Thymus (tissue), 11 donors: ENCODE measurements around the gene EHD2. TPM values are rescaled to one million over a fixed set of nuclear protein-coding genes. Genes with fewer than 3 reads are reported as not detected.

ENCODE experiments used
- DNase-seq, 9 donors: peaks; one replicate each; pipeline ENCODE4 v3.0.0-alpha.2; 2013; ENCODE audit warnings: low spot score in 9 of 9, low read depth in 6 of 9, missing footprints in 1 of 9
- H3K27ac ChIP-seq, 2 donors: one replicate each; pipeline ENCODE4 v1.5.1; 2013; ENCODE audit warnings: control low read depth in 1 of 2, low read depth in 1 of 2, low read length in 1 of 2, mild to moderate bottlenecking in 1 of 2, moderate library complexity in 1 of 2
- H3K27me3 ChIP-seq, 2 donors: one replicate each; pipeline ENCODE4 v1.5.1; 2013; ENCODE audit warnings: low read length in 1 of 2; ENCODE audit not compliant: control insufficient read depth in 2 of 2, insufficient read depth in 1 of 2
- H3K36me3 ChIP-seq, 2 donors: one replicate each; pipeline ENCODE4 v1.5.1; 2013; ENCODE audit warnings: low read length in 1 of 2, mild to moderate bottlenecking in 1 of 2, moderate library complexity in 1 of 2; ENCODE audit not compliant: control insufficient read depth in 2 of 2, insufficient read depth in 2 of 2
- H3K4me1 ChIP-seq, 2 donors: one replicate each; pipeline ENCODE4 v1.5.1; 2013; ENCODE audit warnings: low read length in 2 of 2; ENCODE audit not compliant: control insufficient read depth in 2 of 2, insufficient read depth in 2 of 2
- H3K4me3 ChIP-seq, 2 donors: one replicate each; pipeline ENCODE4 v1.5.1; 2013; ENCODE audit warnings: low read length in 2 of 2, control low read depth in 1 of 2, mild to moderate bottlenecking in 1 of 2
- H3K9me3 ChIP-seq, 2 donors: one replicate each; pipeline ENCODE4 v1.5.1; 2013; ENCODE audit warnings: low read length in 1 of 2, mild to moderate bottlenecking in 1 of 2; ENCODE audit not compliant: control insufficient read depth in 2 of 2, insufficient read depth in 1 of 2
- WGBS: extraction: QIAGEN DNeasy Blood & Tissue Kit; methylation state at CpG from one replicate; pipeline ENCODE4 v1.1.7; 2013; 5-methylcytosine and 5-hydroxymethylcytosine counted together
- polyA plus RNA-seq: library from polyadenylated mRNA; stranded (reverse); fragments of 200-250 nt; gene quantifications from one replicate; pipeline ENCODE4 v1.2.3, GENCODE V29; 2013
- total RNA-seq: library from RNA; stranded (reverse); fragments of 120-200 nt; gene quantifications from one replicate; pipeline ENCODE4 v1.2.4, GENCODE V29; 2013
- donor health status: healthy.

EHD2 gene
- total and polyA plus RNA-seq, 2 donors: 1.9 to 14.2 TPM

DNA sequence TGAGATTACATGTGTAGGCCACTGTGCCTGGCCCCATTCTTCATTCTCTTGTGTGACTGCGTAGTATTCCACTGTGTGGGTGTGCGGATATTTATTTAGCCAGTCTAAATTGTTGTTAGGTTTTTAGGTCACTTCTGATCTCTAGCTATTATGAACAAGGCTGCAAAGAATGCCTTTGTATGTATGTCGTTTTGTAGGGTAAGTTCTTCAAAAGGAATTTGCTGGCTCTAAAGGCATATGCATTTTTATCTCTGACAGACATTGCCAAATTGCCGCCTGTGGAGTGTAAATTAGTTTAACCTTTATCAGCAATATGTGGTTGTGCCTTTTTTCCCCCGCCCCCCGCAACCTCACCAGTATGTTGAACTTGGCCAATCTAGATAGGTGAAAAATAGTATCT lies 30.3 kb upstream of the EHD2 start:
- no peak overlapping the region for H3K27ac ChIP-seq
- no peaks in the 10 kb centered on the region for H3K9me3 ChIP-seq
- no peak overlapping the region for H3K4me3 ChIP-seq
- H3K36me3 ChIP-seq: peaks cover 22 to 51% of the 10 kb centered on the region in 2 donors
- WGBS: 96% methylated on average over 6 of the region's 6 CpGs
- no peaks in the 10 kb centered on the region for H3K27me3 ChIP-seq
- no peaks in the 10 kb centered on the region for H3K4me1 ChIP-seq
- DNase-seq: no peak

DNA sequence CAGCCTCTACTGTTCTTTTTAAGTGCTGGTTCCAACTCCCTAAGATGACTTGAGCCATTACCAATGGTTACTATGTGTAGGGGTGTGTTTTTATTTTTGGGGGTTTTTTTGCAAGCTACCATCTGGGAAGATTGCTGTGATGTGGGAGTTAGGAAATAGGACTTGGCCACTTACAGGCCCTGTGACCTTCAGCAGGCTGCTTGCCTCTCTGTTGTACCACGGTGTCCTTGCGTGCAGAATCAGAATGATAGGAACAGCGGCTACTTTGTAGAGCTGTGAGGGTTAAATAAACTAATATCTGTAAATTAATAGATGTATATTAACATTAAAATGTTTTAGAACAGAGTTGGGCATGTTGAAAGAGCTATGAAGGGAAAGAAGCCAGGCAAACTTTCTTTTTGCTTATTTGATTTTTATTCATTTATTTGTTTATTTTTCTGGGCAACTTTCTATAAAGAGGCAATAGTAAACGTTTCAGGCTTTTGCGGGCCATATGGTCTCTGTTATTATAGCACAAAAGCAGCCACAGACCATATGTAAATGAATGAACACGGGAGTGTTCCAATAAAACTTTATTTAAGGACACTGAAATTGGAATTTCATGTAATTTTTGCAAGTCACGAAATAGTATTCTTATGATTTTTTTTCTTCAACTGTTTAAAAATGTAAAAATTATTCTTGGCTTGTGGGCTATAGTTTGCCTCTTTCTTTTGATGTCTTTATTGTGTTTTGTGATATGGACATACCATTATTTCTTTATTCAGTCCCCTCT lies 26.4 kb upstream of the EHD2 start:
- no peaks in the 10 kb centered on the region for H3K4me1 ChIP-seq
- H3K4me3 ChIP-seq: no peak overlapping the region
- H3K9me3 ChIP-seq: no peaks in the 10 kb centered on the region
- H3K27me3 ChIP-seq: no peaks in the 10 kb centered on the region
- no peak overlapping the region for H3K27ac ChIP-seq
- H3K36me3 ChIP-seq: peaks cover 13 to 23% of the 10 kb centered on the region in 2 donors
- DNase-seq: no peak
- WGBS: 97% methylated on average over 7 of the region's 7 CpGs

DNA sequence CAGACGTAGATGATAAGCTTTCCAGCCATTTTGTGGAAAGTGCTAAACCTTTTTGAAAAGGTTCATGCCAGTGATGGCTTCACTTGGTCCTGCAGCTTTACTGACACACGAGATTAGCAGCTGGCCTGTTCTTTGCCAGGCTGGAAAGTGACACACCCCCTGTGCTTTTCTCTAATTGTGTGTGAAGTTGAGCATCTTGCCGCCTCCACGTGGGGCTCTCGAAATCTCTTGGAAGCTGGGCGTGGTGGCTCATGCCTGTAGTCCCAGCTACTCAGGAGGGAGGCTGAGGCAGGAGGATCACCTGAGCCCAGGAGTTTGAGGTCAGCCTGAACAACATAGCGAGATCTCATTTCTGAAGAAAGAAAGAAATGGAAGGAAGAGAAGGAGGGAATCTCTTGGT lies 25.3 kb upstream of the EHD2 start:
- H3K36me3 ChIP-seq: peaks cover 16 to 28% of the 10 kb centered on the region in 2 donors
- no peak overlapping the region for H3K4me3 ChIP-seq
- DNase-seq: no peak
- no peaks in the 10 kb centered on the region for H3K4me1 ChIP-seq
- H3K27ac ChIP-seq: no peak overlapping the region
- H3K27me3 ChIP-seq: no peaks in the 10 kb centered on the region
- 98% methylated on average over 7 of the region's 7 CpGs for WGBS
- H3K9me3 ChIP-seq: no peaks in the 10 kb centered on the region

DNA sequence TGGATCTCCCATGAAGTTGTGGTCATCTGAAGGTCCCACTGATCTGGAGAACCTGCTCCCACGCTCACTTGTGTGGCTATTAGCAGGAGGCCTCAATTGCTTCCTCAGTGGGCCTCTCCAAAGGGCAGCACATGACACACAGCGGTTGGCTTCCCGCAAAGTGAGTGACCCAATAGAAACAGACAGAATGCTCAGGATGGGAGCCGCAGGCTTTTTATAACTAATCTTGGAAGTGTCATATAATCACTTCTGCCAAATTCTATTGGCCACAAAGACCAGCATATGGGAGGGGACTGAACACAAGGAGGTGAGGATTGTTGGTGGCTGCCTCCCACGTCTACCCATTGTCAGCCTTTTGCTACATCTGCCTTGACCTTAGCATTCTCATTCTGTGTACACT lies 22.1 kb upstream of the EHD2 start:
- Histone ChIP-seq H3K9me3 (no peaks in the 10 kb centered on the region), H3K27ac (no peak overlapping the region), H3K4me3 (no peak overlapping the region), H3K27me3 (no peaks in the 10 kb centered on the region), H3K4me1 (no peaks in the 10 kb centered on the region), H3K36me3 (peaks cover 7 to 25% of the 10 kb centered on the region in 2 donors)
- DNase-seq: no peak
- 99% methylated on average over 5 of the region's 5 CpGs for WGBS

DNA sequence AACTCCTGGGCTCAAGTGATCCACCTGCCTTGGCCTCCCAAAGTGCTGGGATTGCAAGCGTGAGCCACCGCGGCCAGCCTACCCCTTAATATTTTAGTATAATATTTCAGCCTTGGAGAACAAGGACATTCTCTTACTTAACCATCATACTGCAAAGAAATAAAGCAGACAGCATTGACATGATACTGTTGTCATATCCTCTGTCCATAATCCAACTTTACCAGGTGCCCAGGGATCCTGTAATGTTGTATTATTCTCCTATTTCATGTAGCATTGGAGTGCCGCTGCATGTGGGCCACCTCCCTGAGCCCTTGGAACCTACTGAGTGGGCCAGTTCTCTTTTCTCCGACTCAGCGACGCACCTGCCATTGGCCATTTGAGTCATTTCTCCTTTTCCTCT lies 21.4 kb upstream of the EHD2 start:
- H3K36me3 ChIP-seq: peaks cover 7 to 30% of the 10 kb centered on the region in 2 donors
- DNase-seq: no peak
- H3K9me3 ChIP-seq: no peaks in the 10 kb centered on the region
- WGBS: 77% methylated on average over 7 of the region's 7 CpGs
- no peaks in the 10 kb centered on the region for H3K27me3 ChIP-seq
- H3K27ac ChIP-seq: no peak overlapping the region
- no peak overlapping the region for H3K4me3 ChIP-seq
- no peaks in the 10 kb centered on the region for H3K4me1 ChIP-seq

DNA sequence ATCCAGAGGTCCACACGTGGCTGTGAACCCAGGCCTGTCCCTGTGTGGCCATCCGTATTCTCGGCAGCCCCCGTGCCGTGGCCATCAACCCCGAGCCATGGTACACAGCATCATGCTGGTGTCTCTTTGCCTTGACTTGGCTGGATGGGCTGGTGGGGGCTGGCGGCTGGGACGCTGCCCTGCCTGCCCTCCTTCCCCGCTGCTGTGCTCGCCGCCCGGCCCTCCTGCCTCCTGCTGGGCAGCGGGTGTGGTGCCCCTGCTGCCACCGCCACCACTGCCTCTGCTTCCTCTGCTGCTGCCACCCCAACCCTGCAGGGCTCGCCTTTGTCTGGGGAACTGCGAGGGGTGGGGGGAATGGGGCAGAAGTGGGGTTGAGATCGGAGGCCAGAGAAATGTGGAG lies 19.7 kb upstream of the EHD2 start:
- Histone ChIP-seq H3K36me3 (peaks cover 10 to 32% of the 10 kb centered on the region in 2 donors), H3K4me1 (no peaks in the 10 kb centered on the region), H3K4me3 (no peak overlapping the region), H3K27ac (no peak overlapping the region), H3K9me3 (no peaks in the 10 kb centered on the region), H3K27me3 (no peaks in the 10 kb centered on the region)
- WGBS: 97% methylated on average over 17 of the region's 17 CpGs
- DNase-seq: no peak

DNA sequence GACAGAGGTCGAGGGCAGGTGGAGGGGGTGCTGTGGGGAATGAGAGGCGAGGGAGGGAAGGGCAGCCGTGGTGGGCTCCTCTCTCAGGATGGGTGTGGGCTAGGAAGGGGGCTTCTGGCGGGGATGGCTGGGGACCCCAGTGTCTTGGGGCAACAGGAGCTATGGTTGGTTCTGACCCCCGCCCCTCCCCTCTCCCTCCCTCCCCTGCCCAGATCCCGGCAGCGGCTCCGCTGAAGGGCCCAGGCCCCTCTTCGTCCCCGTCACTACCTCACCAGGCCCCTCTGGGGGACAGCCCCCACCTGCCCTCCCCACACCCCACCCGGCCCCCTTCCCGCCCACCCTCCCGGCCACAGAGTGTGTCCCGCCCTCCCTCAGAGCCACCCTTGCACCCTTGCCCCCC lies 19.3 kb upstream of the EHD2 start:
- DNase-seq: no peak
- Histone ChIP-seq H3K27ac (no peak overlapping the region), H3K27me3 (no peaks in the 10 kb centered on the region), H3K4me1 (no peaks in the 10 kb centered on the region), H3K4me3 (no peak overlapping the region), H3K36me3 (peaks cover 15 to 37% of the 10 kb centered on the region in 2 donors), H3K9me3 (no peaks in the 10 kb centered on the region)
- 97% methylated on average over 14 of the region's 14 CpGs for WGBS

DNA sequence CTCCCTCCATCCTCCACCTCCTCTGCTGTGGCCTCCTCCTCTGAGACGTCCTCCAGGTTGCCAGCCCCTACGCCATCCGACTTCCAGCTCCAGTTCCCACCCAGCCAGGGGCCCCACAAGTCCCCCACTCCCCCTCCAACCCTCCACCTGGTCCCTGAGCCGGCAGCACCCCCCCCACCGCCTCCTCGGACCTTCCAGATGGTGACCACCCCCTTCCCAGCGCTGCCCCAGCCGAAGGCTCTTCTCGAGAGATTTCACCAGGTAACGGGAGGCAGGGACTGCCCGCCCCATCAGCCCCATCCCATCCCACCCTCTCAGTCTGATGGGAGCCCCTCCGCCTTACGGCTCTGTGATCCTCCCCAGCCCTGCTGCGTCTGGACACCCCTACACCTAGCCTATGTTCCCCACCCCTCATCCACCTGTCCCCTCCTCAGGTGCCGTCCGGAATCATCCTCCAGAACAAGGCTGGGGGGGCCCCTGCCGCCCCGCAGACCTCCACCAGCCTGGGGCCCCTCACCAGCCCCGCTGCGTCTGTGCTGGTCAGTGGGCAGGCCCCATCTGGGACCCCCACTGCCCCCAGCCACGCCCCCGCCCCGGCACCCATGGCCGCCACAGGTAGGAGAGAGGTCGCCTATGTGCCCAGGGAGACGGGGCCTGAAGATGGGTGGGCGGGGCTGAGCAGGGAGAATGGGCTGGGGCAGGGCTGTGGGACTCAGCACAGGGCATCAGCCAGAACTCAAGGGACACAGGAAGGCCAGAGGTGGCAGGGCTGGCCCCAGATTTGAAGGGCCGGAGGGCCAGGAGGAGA lies 18.6 kb upstream of the EHD2 start:
- 98% methylated on average over 28 of the region's 28 CpGs for WGBS
- Histone ChIP-seq H3K36me3 (peaks cover 21 to 44% of the 10 kb centered on the region in 2 donors), H3K4me1 (no peaks in the 10 kb centered on the region), H3K4me3 (no peak overlapping the region), H3K9me3 (no peaks in the 10 kb centered on the region), H3K27me3 (no peaks in the 10 kb centered on the region), H3K27ac (no peak overlapping the region)
- DNase-seq: no peak

DNA sequence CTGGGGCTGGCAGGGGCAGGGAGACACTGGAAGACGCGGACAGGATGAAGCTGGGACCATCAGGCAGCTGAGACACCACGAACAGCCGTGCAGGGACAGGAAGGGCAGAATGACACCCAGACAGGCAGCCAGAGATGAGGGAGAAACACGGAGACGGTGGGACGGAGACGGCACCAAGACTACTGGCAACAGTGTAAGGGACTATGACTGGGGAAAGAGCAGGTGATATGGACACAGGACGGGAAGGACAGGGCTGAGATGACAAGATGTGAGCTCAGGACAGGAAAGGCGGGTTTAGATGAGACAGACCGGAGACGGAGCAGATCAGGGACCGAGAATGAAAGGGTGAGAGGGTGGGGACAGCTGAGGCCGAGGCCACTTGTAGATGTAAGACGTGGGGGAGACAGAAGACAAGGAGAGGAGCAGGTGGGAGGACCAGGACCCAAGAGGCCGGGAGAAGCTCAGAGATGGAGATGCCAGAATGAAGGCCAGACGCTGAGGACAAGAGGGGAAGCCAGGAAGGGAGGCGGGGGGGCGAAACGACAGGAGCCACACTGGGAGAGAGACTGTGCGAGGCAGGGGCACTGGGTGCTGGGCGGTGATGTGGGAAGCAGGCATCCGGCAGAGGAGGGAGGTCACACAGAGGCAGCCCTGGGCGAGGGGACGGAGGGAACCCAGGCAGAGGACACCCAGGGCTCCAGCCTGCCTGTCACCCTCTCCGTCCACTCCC lies 17.5 kb upstream of the EHD2 start:
- peaks cover 26 to 45% of the 10 kb centered on the region in 2 donors for H3K36me3 ChIP-seq
- no peaks in the 10 kb centered on the region for H3K9me3 ChIP-seq
- H3K27me3 ChIP-seq: no peaks in the 10 kb centered on the region
- WGBS: 97% methylated on average over 26 of the region's 26 CpGs
- DNase-seq: no peak
- no peak overlapping the region for H3K4me3 ChIP-seq
- H3K27ac ChIP-seq: no peak overlapping the region
- no peaks in the 10 kb centered on the region for H3K4me1 ChIP-seq
